Measurements from ENCODE around the gene MAP4K4.

DNA sequence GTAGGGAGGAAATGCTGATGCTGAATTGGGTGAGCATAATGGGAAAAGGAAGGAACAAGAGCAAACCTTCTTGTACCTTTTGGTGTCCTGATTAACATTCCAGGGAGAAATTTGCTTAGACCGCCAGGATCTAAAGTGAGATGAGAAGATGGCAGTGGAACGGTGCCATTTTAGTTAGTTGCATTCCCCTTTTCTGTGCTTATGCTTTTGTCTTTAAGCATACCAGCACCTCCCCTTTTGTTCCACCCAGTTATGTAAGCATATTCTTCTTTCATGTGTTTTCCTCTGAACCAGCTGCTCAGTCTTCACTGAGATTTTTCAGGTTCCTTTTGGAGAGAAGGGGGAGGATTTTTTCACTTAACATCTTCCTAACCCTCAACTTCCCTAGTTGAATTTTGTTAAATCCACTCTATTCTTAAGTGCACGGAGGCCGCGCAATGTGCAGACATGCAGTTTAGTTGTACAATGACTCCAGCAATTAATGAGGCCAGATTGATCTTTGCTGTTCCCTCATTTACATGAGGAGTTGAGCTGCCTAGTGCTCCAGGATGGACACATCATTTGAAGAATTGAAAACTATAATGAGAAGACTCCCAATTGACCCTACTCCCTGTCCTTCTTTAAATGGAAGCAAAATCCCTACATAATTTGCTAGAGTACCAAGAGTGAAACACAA is 73.9 kb downstream of the MAP4K4 start:
- TF ChIP-seq, protein P1, sequence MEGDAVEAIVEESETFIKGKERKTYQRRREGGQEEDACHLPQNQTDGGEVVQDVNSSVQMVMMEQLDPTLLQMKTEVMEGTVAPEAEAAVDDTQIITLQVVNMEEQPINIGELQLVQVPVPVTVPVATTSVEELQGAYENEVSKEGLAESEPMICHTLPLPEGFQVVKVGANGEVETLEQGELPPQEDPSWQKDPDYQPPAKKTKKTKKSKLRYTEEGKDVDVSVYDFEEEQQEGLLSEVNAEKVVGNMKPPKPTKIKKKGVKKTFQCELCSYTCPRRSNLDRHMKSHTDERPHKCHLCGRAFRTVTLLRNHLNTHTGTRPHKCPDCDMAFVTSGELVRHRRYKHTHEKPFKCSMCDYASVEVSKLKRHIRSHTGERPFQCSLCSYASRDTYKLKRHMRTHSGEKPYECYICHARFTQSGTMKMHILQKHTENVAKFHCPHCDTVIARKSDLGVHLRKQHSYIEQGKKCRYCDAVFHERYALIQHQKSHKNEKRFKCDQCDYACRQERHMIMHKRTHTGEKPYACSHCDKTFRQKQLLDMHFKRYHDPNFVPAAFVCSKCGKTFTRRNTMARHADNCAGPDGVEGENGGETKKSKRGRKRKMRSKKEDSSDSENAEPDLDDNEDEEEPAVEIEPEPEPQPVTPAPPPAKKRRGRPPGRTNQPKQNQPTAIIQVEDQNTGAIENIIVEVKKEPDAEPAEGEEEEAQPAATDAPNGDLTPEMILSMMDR (conservative IDR thresholded peaks at IDR 0.05): no peak
- TF ChIP-seq ZFX (IDR thresholded peaks at IDR 0.05): no peak

Measured in C4-2B (cell line).